MM.1S (cell line): ENCODE data around the gene PDCD2L.

Experiments
- DNase-seq: peaks from one replicate; pipeline ENCODE4 v3.0.0-alpha.2; 2015
- H2AFZ ChIP-seq: fragments of 300-600 bp; sonication (generic); 2 replicates; pipeline ENCODE4 v1.6.0; 2016; ENCODE audit warnings: antibody characterized with exemption, low read length
- H3F3A ChIP-seq: fragments of 300-600 bp; sonication (generic); 2 replicates; pipeline ENCODE4 v1.6.1; 2016; ENCODE audit warnings: mild to moderate bottlenecking, antibody characterized with exemption, low read length, moderate library complexity, mixed read lengths; ENCODE audit not compliant: insufficient read depth
- H3K27ac ChIP-seq: fragments of 300-600 bp; sonication (generic); 2 replicates; pipeline ENCODE4 v1.5.1; 2016; ENCODE audit warnings: mild to moderate bottlenecking, low read length
- H3K27me3 ChIP-seq: fragments of 300-600 bp; sonication (generic); replicated peaks from 2 replicates; pipeline ENCODE4 v1.6.0; 2016; ENCODE audit warnings: low read length; ENCODE audit not compliant: insufficient read depth
- H3K36me3 ChIP-seq: fragments of 300-600 bp; sonication (generic); replicated peaks from 2 replicates; pipeline ENCODE4 v1.6.1; 2016; ENCODE audit warnings: mild to moderate bottlenecking, low read length, mixed read lengths; ENCODE audit not compliant: insufficient read depth
- H3K4me1 ChIP-seq: fragments of 300-600 bp; sonication (generic); 2 replicates; pipeline ENCODE4 v1.6.1; 2016; ENCODE audit warnings: low read length, mixed read lengths
- H3K4me2 ChIP-seq: fragments of 300-600 bp; sonication (generic); 2 replicates; pipeline ENCODE4 v1.6.0; 2016; ENCODE audit warnings: low read depth, low read length
- H3K4me3 ChIP-seq: fragments of 300-600 bp; sonication (generic); 2 replicates; pipeline ENCODE4 v1.5.1; 2016; ENCODE audit warnings: low read length, mixed read lengths
- H3K79me2 ChIP-seq: fragments of 300-600 bp; sonication (generic); 2 replicates; pipeline ENCODE4 v1.6.1; 2016; ENCODE audit warnings: mixed run types, low read length, mixed read lengths
- H3K9ac ChIP-seq: fragments of 300-600 bp; sonication (generic); 2 replicates; pipeline ENCODE4 v1.6.1; 2016; ENCODE audit warnings: low read length, mixed read lengths
- H3K9me2 ChIP-seq: fragments of 300-600 bp; sonication (generic); replicated peaks from 2 replicates; pipeline ENCODE4 v1.6.1; 2016; ENCODE audit warnings: mild to moderate bottlenecking, low read length, mixed read lengths; ENCODE audit not compliant: insufficient read depth
- H3K9me3 ChIP-seq: fragments of 300-600 bp; sonication (generic); replicated peaks from 2 replicates; pipeline ENCODE4 v1.6.1; 2016; ENCODE audit warnings: mild to moderate bottlenecking, low read length, mixed read lengths; ENCODE audit not compliant: insufficient read depth
- H4K20me1 ChIP-seq: fragments of 300-600 bp; sonication (generic); 2 replicates; pipeline ENCODE4 v1.6.1; 2016; ENCODE audit warnings: mild to moderate bottlenecking, low read length, moderate library complexity, mixed read lengths; ENCODE audit not compliant: insufficient read depth
- CTCF ChIP-seq: fragments of 300-600 bp; sonication (generic); IDR thresholded peaks from 2 replicates; pipeline ENCODE4 v1.5.1; 2016; ENCODE audit warnings: antibody characterized with exemption, low read length, mixed read lengths
- EZH2 ChIP-seq: fragments of 300-600 bp; sonication (generic); optimal IDR thresholded peaks from 2 replicates; pipeline ENCODE3; 2017; ENCODE audit warnings: low read depth, mild to moderate bottlenecking, antibody characterized with exemption, low read length, mixed read lengths
- EZH2phosphoT487 ChIP-seq: fragments of 300-600 bp; sonication (generic); IDR thresholded peaks from 2 replicates; pipeline ENCODE4 v1.6.1; 2018; ENCODE audit warnings: antibody characterized with exemption, low read length

PDCD2L gene

GRCh38 chr19:34381399-34382251 is 22.6 kb upstream of the PDCD2L start:
- Histone ChIP-seq H4K20me1 (no peaks in the 10 kb centered on the region), H3K4me2 (no peak overlapping the region), H3K79me2 (peaks cover 65% of the 10 kb centered on the region), H3K9me3 (no peaks in the 10 kb centered on the region), H3F3A (no peaks in the 10 kb centered on the region), H3K4me3 (no peak overlapping the region), H3K27me3 (no peaks in the 10 kb centered on the region), H3K4me1 (no peaks in the 10 kb centered on the region), H2AFZ (no peak overlapping the region), H3K27ac (no peak overlapping the region), H3K36me3 (peaks cover 28% of the 10 kb centered on the region), H3K9me2 (no peaks in the 10 kb centered on the region), H3K9ac (no peak overlapping the region)
- DNase-seq, result no peak
- TF ChIP-seq CTCF (no peak), EZH2 (no peak), EZH2phosphoT487 (no peak)

GRCh38 chr19:34382471-34382870 is 21.7 kb upstream of the PDCD2L start:
- no peaks in the 10 kb centered on the region for H3K9me3 ChIP-seq
- H3K27me3 ChIP-seq, result no peaks in the 10 kb centered on the region
- no peak overlapping the region for H3K9ac ChIP-seq
- peaks cover 28% of the 10 kb centered on the region for H3K36me3 ChIP-seq
- H3K9me2 ChIP-seq, result no peaks in the 10 kb centered on the region
- H3K4me1 ChIP-seq, result no peaks in the 10 kb centered on the region
- TF ChIP-seq CTCF (no peak), EZH2 (no peak), EZH2phosphoT487 (no peak)
- H3K27ac ChIP-seq, result no peak overlapping the region
- no peak overlapping the region for H2AFZ ChIP-seq
- no peak for DNase-seq
- H3F3A ChIP-seq, result no peaks in the 10 kb centered on the region
- H4K20me1 ChIP-seq, result no peaks in the 10 kb centered on the region
- H3K4me3 ChIP-seq, result no peak overlapping the region
- H3K79me2 ChIP-seq, result peaks cover 64% of the 10 kb centered on the region
- H3K4me2 ChIP-seq, result no peak overlapping the region

GRCh38 chr19:34383599-34383998 is 20.6 kb upstream of the PDCD2L start:
- Histone ChIP-seq H3K4me2 (no peak overlapping the region), H3K27me3 (no peaks in the 10 kb centered on the region), H3K9me3 (no peaks in the 10 kb centered on the region), H3K27ac (no peak overlapping the region), H3K4me3 (no peak overlapping the region), H3K9me2 (no peaks in the 10 kb centered on the region), H3F3A (no peaks in the 10 kb centered on the region), H3K9ac (no peak overlapping the region), H3K36me3 (peaks cover 28% of the 10 kb centered on the region), H3K79me2 (peaks cover 56% of the 10 kb centered on the region), H4K20me1 (no peaks in the 10 kb centered on the region), H2AFZ (no peak overlapping the region), H3K4me1 (no peaks in the 10 kb centered on the region)
- DNase-seq, result no peak
- no peak for TF ChIP-seq EZH2
- no peak for TF ChIP-seq EZH2phosphoT487
- TF ChIP-seq CTCF, result no peak
